Embryonic facial prominence (tissue), 1 donor: ENCODE measurements around the gene DCAF6.
"Not testable (repeated sequence)": the region's sequence is repeated elsewhere in the genome, so short reads cannot be mapped to it uniquely, and the experiment has no call there.

ENCODE experiments used
- DNase-seq: peaks from one replicate; pipeline ENCODE4 v3.0.0-alpha.2; 2016; ENCODE audit errors: extremely low spot score

DCAF6 gene

DNA sequence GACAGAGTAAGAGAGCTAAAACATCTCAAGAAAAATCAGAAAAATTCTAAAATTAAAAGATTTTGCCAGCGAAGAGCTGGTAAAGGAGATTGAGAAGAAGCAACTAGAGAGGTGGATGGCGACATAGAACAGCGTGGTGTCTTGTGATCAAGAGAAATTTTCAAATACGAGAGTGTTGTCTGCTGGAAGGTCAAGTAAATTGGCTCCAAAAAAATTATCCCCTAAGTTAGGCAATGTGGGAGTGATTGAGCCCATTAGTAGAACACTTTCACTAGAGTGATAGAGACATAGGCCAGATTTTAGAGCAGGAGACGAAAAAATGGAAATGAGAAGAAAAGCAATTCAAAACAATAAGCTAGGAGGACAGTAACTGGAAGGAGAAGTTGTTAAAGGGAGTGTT lies 94.7 kb downstream of the DCAF6 start:
- no peak for DNase-seq

GRCh38 chr1:168031627-168032026 lies 95.1 kb downstream of the DCAF6 start:
- DNase-seq, result no peak

DNA sequence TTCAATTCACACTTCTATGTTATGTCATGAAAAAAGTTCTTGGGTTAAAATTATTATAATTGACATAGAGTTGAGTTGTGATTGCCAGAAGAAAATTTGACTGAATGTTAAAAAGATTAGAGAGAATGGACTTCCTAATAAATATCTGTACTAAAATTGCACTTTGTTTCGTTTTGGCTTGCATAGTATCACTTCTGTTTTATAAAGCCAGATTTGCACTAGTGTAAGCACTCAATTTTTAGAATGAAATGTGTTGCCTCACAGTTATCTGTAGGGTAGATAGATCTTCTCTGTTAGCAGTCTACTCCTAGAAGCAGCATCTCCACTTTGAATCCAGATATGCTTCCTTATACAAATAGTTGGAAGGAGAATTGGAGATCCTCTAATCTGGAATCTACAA lies 95.5 kb downstream of the DCAF6 start:
- no peak for DNase-seq

DNA sequence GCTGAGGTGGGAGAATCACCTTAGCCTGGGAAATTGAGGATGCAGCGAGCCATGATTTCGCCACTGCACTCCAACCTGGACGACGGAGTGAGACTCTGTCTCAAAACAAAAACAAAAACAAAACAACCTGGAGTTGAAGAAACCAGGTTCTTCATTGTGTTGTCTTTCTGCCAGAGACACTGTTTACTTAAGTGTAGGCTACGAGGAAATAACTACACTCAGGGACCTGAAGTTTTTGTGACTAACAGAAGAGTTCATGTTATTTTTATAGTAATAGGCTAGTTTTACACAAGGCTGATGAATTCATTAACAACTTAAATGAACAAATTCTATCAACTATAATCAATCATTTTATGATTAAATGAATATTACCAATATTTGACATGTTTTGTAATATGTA lies 98.9 kb downstream of the DCAF6 start:
- DNase-seq, result no peak

DNA sequence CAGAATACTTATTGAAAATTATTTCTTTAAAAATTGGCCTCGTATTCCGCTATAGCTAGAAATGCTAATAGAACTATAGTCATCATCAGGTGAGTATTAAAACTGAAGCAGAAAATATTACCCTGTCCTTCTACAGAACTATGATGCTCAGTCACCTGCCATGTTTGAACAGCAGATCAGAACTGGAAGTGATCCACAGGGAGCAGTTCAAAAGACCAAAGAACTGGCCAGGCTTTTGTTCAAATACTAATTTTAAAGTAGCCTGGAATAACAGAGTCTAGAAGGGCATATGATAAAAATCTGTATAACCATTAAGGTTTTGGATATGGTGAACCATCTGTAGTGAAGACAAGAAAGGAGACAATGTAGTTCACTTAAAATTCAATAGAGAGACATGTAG lies 105.9 kb downstream of the DCAF6 start:
- DNase-seq, result no peak

GRCh38 chr1:168045311-168045710 lies 108.8 kb downstream of the DCAF6 start:
- no peak for DNase-seq

DNA sequence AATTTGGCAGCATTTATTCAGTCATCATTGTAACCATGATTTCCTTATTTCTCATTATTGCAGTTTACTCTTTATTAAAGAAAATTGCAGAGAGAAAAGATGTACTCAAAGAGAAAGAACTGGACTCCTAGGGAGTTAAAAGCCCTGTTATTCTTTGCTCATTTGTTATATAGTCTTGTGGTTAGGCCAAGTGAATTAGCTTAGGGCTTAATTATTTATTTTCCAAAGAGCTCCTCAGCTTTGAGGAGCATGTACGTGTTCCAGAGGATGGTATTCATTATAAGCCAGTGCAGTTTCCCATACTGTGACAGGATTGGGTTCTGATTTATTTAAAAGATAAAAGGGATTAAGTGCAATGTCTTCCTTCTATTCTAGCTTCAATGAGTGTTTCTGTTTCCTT lies 113.8 kb downstream of the DCAF6 start:
- no peak for DNase-seq

DNA sequence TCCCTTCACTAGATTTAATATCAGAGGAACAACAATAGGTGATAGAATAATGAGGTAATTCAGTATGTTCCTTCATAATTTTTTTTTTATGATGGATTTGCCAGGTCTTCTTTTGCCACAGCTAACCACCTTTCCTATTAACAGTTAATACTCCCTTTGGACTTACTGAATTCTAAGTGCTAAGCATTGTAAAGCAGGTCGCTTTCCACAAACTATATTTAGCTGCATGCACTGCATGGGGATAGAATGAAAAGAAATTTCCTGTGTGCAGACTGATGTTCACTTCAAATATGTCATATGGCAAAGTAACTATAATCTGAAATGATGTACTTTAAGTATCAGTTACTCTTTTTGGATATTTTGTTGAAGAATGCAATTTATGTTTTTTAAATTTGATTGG lies 114.4 kb downstream of the DCAF6 start:
- no peak for DNase-seq

- no peak for DNase-seq
Measured at GRCh38 chr1:168053681-168054080, 117.2 kb downstream of the DCAF6 start.

DNA sequence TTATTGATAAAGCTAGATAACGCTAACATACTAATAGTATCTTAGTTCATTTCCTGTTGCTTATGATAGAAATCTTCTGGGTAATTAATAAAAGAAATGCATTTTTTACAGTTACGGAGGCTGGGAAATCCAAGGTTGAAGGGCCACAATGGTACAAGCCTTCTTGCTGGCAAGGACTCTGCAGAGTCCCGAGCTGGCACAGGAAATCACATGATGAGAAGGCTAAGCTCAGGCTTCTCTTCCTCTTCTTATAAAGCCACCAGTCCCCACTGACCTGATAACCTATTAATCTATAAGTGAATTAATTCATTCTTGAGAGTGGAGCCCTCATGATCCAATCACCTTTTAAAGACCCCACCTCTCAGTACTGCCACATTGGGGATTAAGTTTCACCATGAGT lies 117.6 kb downstream of the DCAF6 start:
- DNase-seq, result no peak

- DNase-seq, result not testable (repeated sequence)
Measured at GRCh38 chr1:168056152-168056551, 119.7 kb downstream of the DCAF6 start.

DNA sequence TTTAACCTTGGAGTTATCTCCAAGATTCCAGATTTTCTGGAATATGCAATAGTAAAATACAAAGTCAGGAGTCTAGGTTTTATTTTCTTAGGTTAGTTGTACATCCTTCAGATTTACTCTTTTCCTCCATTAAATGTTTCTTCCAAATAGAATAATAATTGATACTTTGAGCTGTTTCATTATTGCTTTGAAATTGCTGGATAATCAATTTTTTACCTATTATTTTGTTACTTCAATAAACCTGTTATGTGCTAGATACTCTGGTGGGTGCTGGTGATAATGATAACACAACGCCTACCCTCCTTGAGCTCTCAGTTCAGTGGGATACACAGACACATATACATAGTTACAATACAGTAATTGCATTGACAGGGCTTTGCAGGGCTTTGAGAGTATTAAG lies 120.9 kb downstream of the DCAF6 start:
- no peak for DNase-seq

GRCh38 chr1:168057921-168058320 lies 121.4 kb downstream of the DCAF6 start:
- DNase-seq, result no peak

- no peak for DNase-seq
Measured at GRCh38 chr1:168064216-168064615, 127.7 kb downstream of the DCAF6 start.

DNA sequence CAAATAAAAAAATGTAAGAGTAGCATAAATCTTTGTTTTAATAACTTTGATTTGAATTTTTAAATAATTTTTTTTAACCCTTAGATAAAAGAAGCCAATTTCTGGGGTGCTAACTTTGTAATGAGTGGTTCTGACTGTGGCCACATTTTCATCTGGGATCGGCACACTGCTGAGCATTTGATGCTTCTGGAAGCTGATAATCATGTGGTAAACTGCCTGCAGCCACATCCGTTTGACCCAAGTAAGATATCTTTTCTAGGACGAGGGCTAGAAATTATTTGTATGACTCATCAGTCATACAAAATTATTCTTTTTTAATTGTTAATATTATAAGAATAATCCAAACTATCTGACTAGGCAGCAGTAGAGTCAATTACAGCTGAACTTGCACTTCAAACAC lies 129.0 kb downstream of the DCAF6 start:
- no peak for DNase-seq

DNA sequence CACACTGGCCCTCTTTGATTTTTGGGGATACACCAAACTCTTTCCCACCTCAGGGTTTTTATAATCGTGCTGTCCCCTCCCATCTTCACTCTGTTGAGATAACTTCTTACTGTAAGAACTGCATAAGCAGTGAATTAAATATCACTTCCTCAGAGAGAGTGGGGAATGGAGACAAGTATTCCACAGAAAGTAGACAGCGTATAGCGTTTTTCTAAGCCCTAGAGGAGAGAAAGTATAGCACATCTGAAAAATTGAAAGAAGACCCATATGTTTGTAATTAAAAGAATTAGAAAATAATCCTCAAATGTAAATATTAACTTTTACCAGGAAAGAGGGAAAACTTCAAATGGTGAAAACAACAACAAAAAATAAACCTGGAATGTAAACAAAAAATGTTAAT lies 132.9 kb downstream of the DCAF6 start:
- DNase-seq, result no peak

DNA sequence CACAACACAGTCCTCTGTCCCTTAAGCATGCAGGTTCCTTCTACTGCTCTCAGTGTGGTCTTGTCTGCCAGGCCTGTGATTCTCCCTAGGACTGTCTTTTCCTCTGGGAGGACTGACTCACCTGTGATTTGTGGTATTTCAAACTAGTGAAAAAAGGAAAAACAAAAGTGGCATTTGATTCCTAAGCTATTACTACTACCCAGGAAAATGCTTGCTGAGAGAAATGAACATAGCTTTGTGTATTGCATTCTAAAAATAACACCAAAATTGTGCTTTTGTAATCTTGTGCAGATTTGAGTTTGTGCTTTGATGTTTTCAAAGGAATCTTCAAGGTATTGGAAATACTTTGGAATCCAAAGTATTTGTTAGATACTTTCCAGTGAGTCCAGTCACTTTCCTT lies 143.3 kb downstream of the DCAF6 start:
- no peak for DNase-seq

DNA sequence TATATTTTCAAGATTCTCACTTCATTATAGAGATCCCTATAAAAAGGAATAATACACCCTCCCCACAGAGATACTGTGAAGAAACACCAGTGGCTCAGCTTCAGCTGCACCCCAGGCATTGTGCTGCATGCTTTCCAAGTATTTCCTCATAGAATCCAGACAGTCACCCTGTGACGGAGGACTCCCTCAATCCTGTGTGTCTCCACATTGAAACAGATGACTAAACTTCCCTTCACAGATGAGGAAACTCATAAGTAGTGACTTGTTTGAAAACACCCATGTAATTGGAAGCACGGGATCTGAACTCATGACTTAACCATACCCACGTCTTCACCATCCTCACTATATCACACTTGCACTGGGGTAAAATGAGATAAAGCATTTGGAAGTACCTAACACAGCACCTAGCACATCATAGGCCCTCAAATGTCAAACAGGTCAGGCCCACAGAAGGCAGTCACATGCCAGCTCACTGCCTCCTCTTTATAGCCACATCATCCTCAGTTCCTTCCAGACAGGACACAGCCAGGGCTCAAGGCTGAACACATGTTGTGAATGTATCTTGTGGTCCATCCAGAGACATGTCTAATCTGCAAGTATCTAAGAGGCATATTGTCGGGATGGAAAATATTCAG lies 145.0 kb downstream of the DCAF6 start:
- no peak for DNase-seq

- no peak for DNase-seq
Measured at GRCh38 chr1:168082008-168082876, 145.8 kb downstream of the DCAF6 start.

DNA sequence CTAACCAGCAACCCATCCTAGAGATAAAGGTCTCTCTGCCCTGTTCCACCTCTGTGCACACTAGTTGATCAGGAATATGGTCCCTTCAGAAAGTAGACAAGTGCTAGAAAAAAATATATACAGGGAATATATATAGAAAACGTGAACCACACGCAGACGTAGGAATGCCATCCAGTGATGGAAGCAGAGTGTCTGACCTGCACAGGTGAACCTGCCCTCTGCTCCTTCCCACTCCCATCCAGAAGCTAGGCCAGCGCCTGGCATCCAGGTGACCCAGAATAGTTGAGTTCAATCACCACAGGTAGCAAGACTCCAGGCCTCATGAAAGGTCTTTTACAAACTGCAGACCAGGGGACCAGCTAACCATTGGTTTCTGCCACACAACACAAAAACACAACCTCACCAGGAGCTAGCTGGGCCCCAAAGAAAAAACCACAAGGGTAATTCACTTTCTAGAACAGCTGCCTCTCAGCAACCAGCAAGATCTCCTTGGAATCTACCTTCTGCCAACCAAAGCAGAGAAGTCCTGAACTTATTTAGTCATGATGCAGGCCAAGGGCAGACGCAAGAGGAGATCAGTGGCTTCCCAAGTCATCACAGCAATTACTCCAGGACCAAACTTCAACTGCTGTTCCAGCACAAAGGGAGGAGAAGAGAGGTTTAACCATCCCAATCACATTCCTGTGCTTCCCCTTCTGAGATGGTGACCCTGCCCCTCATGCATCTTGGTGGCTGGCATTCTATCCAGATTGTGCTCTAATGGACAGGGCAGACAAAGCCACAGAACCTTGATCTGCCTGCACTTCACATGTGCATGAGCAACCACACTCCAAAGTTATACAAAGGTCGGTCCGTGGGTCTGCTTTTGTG lies 147.2 kb downstream of the DCAF6 start:
- DNase-seq, result no peak

GRCh38 chr1:168084396-168085231 lies 148.1 kb downstream of the DCAF6 start:
- DNase-seq, result no peak
